BLaER1 treated with 17β-estradiol and CSF1 and Interleukin-3, amounts not matched to agents 10 nM and 100 nM (cell line): ENCODE results near the gene NAP1L4.
A peak's percentile ranks its signal among the peaks of the same experiment; 100 is the strongest.

Experiments
- H3K27ac ChIP-seq, 11 experiments: shearing (Covaris generic); formaldehyde crosslinking; 2 replicates each; pipeline ENCODE4 v1.8.1; 2022
- H3K27me3 ChIP-seq, 11 experiments: shearing (Covaris generic); formaldehyde crosslinking; 2 replicates each; pipeline ENCODE4 v1.8.1; 2022
- H3K36me3 ChIP-seq, 11 experiments: shearing (Covaris generic); formaldehyde crosslinking; 2 replicates each; pipeline ENCODE4 v1.8.1; 2022
- H3K4me1 ChIP-seq, 10 experiments: shearing (Covaris generic); formaldehyde crosslinking; 2 replicates each; pipeline ENCODE4 v1.8.1; 2022
- H3K4me2 ChIP-seq, 11 experiments: shearing (Covaris generic); formaldehyde crosslinking; 2 replicates each; pipeline ENCODE4 v1.8.1; 2022
- H3K4me3 ChIP-seq, 10 experiments: shearing (Covaris generic); formaldehyde crosslinking; 2 replicates each; pipeline ENCODE4 v1.8.1; 2022
- H3K9ac ChIP-seq, 11 experiments: shearing (Covaris generic); formaldehyde crosslinking; 2 replicates each; pipeline ENCODE4 v1.8.1; 2022
- H3K9me3 ChIP-seq, 11 experiments: shearing (Covaris generic); formaldehyde crosslinking; replicated peaks in 1 of 11; 2 replicates each; pipeline ENCODE4 v1.8.1; 2022
- H4K20me1 ChIP-seq, 11 experiments: shearing (Covaris generic); formaldehyde crosslinking; 2 replicates each; pipeline ENCODE4 v1.8.1; 2022
- Cebpa-rat ChIP-seq, 11 experiments: shearing (Covaris generic); IDR thresholded peaks; 2 replicates each; pipeline ENCODE4 v1.8.1; 2022

NAP1L4 gene

GRCh38 chr11:3008746-3009336, 16.7 kb upstream of the NAP1L4 start:
- Histone ChIP-seq H3K27ac (no peak overlapping the region), H3K4me3 (no peak overlapping the region), H3K27me3 (no peaks in the 10 kb centered on the region), H3K36me3 (peaks cover 65 to 99% (median 92%) of the 10 kb centered on the region in 11 experiments), H4K20me1 (peaks cover 0 to 38% (median 17%) of the 10 kb centered on the region in 11 experiments; a peak in 12 of 22 replicates), H3K4me1 (peaks cover 18 to 55% (median 23%) of the 10 kb centered on the region in 10 experiments), H3K9ac (no peak overlapping the region), H3K9me3 (no peaks in the 10 kb centered on the region), H3K4me2 (no peak overlapping the region)
- no peak for TF ChIP-seq Cebpa-rat (IDR thresholded peaks at IDR 0.05)

GRCh38 chr11:3007404-3008010, 15.4 kb upstream of the NAP1L4 start:
- no peak overlapping the region; a peak in 1 of 22 replicates for H3K27ac ChIP-seq
- H3K36me3 ChIP-seq = peaks cover 65 to 99% (median 93%) of the 10 kb centered on the region in 11 experiments
- no peaks in the 10 kb centered on the region for H3K27me3 ChIP-seq
- H3K9me3 ChIP-seq = no peaks in the 10 kb centered on the region
- H4K20me1 ChIP-seq = peaks cover 0 to 47% (median 17%) of the 10 kb centered on the region in 11 experiments; a peak in 13 of 22 replicates
- TF ChIP-seq Cebpa-rat (IDR thresholded peaks at IDR 0.05) = no peak
- H3K4me1 ChIP-seq = peaks cover 15 to 51% (median 20%) of the 10 kb centered on the region in 10 experiments
- 0 out of 22 replicates have a peak overlapping the region, but pooled peaks of 1 of the 11 experiments have one; percentile 12 for H3K9ac ChIP-seq
- no peak overlapping the region for H3K4me3 ChIP-seq
- peak overlapping the region in 10 of 11 experiments; percentile 14 to 72 (median 56); a peak in 11 of 22 replicates for H3K4me2 ChIP-seq

GRCh38 chr11:3006505-3007260, 14.6 kb upstream of the NAP1L4 start:
- no peaks in the 10 kb centered on the region for H3K27me3 ChIP-seq
- peak overlapping the region in 4 of 11 experiments; percentile 9 to 40 (median 26); a peak in 7 of 22 replicates for H3K27ac ChIP-seq
- TF ChIP-seq Cebpa-rat (IDR thresholded peaks at IDR 0.05) = no peak
- H3K9ac ChIP-seq = peak overlapping the region in 7 of 11 experiments; percentile 1 to 55 (median 44); a peak in 8 of 22 replicates
- peaks cover 0 to 54% (median 17%) of the 10 kb centered on the region in 11 experiments; a peak in 13 of 22 replicates for H4K20me1 ChIP-seq
- H3K4me2 ChIP-seq = peak overlapping the region in 10 of 11 experiments; percentile 14 to 72 (median 56); a peak in 18 of 22 replicates
- H3K9me3 ChIP-seq = no peaks in the 10 kb centered on the region
- no peak overlapping the region for H3K4me3 ChIP-seq
- H3K4me1 ChIP-seq = peaks cover 15 to 48% (median 22%) of the 10 kb centered on the region in 10 experiments
- H3K36me3 ChIP-seq = peaks cover 65 to 99% (median 93%) of the 10 kb centered on the region in 11 experiments

DNA sequence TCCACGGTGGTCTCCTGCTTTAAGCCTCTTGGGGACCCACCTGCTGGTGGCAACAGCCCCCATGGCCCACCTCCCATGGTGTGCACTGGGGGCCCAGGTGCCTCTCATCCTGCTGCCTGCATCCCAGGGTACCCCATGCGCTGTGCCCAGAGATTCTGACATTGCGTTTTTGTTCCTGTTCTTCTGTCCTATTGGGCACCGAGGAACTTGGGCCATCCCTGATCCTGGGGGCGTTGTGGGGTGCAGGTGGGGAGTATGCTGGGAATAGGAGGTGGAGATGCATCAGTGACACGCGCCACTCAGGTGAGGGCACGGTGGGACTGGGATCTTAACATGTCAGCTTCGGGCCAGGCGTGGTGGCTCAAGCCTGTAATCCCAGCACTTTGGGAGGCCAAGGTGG, 12.4 kb upstream of the NAP1L4 start:
- Histone ChIP-seq H3K4me3 (no peak overlapping the region), H3K9me3 (no peaks in the 10 kb centered on the region), H4K20me1 (peaks cover 0 to 55% (median 17%) of the 10 kb centered on the region in 11 experiments; a peak in 13 of 22 replicates), H3K9ac (no peak overlapping the region; a peak in 1 of 22 replicates), H3K27ac (no peak overlapping the region), H3K36me3 (peaks cover 70 to 100% (median 93%) of the 10 kb centered on the region in 11 experiments), H3K27me3 (no peaks in the 10 kb centered on the region), H3K4me1 (peaks cover 14 to 31% (median 19%) of the 10 kb centered on the region in 10 experiments), H3K4me2 (no peak overlapping the region)
- no peak for TF ChIP-seq Cebpa-rat (IDR thresholded peaks at IDR 0.05)

GRCh38 chr11:3003396-3004231, 11.5 kb upstream of the NAP1L4 start:
- H3K27ac ChIP-seq = 0 out of 22 replicates have a peak overlapping the region, but pooled peaks of 1 of the 11 experiments have one; percentile 5
- H3K9me3 ChIP-seq = no peaks in the 10 kb centered on the region

DNA sequence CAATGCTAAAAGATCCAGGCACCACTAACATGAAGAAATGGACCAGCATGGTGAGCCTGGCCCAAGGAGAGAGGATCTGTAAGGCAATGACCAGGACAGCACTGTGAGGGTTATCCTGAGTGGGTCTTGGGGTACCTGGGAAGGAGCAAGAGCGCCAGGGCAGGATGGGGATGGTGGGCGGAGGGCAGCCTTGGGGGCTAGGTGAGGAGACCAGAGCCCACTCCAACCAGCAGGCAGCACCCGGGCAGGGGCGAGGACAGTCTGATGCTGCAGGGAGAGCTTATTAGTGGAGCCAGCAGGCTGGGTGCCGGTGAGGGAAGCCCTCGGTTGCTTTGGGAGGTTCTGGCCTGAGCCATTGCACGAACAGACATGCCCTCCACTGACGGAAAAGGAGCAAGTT, 10.7 kb upstream of the NAP1L4 start:
- Histone ChIP-seq H3K27me3 (no peaks in the 10 kb centered on the region), H3K27ac (0 out of 22 replicates have a peak overlapping the region, but pooled peaks of 1 of the 11 experiments have one; percentile 5), H3K9me3 (no peaks in the 10 kb centered on the region), H3K4me1 (peaks cover 14 to 30% (median 19%) of the 10 kb centered on the region in 10 experiments), H3K9ac (0 out of 22 replicates have a peak overlapping the region, but pooled peaks of 2 of the 11 experiments have one; percentile 4 to 13), H3K36me3 (peaks cover 68 to 90% (median 82%) of the 10 kb centered on the region in 11 experiments), H3K4me3 (no peak overlapping the region), H3K4me2 (peak overlapping the region in 4 of 11 experiments; percentile 11 to 59 (median 47); a peak in 6 of 22 replicates), H4K20me1 (peaks cover 0 to 50% (median 10%) of the 10 kb centered on the region in 11 experiments; a peak in 13 of 22 replicates)
- TF ChIP-seq Cebpa-rat (IDR thresholded peaks at IDR 0.05) = no peak

More at GRCh38 chr11:3003396-3004231, 11.5 kb upstream of the NAP1L4 start:
- Histone ChIP-seq H3K4me1 (peaks cover 14 to 31% (median 19%) of the 10 kb centered on the region in 10 experiments), H3K4me2 (no peak overlapping the region), H3K36me3 (peaks cover 68 to 97% (median 87%) of the 10 kb centered on the region in 11 experiments), H3K9ac (no peak overlapping the region), H4K20me1 (peaks cover 0 to 51% (median 10%) of the 10 kb centered on the region in 11 experiments; a peak in 13 of 22 replicates), H3K27me3 (no peaks in the 10 kb centered on the region), H3K4me3 (no peak overlapping the region)
- TF ChIP-seq Cebpa-rat (IDR thresholded peaks at IDR 0.05) = no peak

DNA sequence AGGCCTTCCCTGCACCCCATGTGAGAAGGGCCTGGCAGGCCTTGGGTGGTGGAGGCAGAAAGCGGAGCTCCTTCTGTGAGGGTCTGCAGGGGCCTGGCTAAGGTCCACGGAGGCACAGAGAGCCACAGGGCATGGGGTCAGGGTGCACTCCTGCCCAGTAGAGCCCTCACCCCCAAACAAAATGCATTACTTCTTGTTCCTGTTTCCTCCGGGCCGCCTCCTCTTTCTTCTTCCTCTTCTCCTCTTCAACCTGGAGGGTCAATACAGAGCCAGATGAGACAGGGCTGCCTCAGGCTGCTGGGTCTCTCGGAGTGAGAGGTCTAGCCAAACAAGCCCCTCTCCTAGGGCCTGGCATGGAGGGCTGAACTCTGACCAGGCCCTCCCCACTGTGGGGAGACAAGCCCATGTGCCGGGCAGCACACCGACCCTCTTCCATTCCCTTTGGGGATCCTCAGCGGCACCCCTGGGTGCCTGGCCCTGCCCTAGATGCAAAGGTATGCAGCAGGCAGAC, 10.3 kb upstream of the NAP1L4 start:
- Histone ChIP-seq H3K36me3 (peaks cover 68 to 85% (median 78%) of the 10 kb centered on the region in 11 experiments), H3K4me2 (peak overlapping the region in 4 of 11 experiments; percentile 11 to 59 (median 47); a peak in 6 of 22 replicates), H3K4me3 (no peak overlapping the region), H3K27me3 (no peaks in the 10 kb centered on the region), H3K27ac (0 out of 22 replicates have a peak overlapping the region, but pooled peaks of 1 of the 11 experiments have one; percentile 5), H3K9ac (0 out of 22 replicates have a peak overlapping the region, but pooled peaks of 1 of the 11 experiments have one; percentile 4), H3K4me1 (peaks cover 13 to 25% (median 17%) of the 10 kb centered on the region in 10 experiments), H4K20me1 (peaks cover 0 to 47% (median 10%) of the 10 kb centered on the region in 11 experiments; a peak in 13 of 22 replicates), H3K9me3 (no peaks in the 10 kb centered on the region)
- TF ChIP-seq Cebpa-rat (IDR thresholded peaks at IDR 0.05) = no peak
